NK-92 (cell line): ENCODE measurements around the gene FLNB.

Experiments
- DNase-seq: peaks from one replicate; lab custom pipeline; 2025; ENCODE audit not compliant: unreplicated experiment; lab: John Stamatoyannopoulos, UW

FLNB gene

DNA sequence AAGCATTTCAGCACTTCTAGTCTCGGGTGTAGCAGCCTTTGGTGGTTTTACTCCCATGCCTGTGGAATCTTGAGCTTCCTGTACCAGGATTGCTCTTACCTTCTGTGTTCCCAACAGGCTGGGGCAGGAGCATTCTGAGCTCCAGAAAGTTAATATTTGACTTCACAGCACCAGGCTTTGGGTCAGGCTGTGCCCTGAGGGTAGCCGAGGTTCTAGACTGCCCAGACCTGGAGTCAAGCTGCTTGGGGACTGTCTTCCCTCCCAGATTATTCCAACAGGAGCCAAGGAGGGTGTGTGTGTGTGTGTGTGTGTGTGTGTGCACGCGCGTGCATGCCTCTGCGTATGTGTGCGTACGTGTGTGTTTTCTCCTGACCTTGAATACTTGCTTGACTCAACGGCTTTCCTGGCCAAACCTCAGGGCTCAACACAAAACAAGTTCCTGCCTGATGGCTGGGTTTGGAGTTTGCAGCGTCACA lies 94.8 kb downstream of the FLNB start:
- DNase-seq, result no peak

DNA sequence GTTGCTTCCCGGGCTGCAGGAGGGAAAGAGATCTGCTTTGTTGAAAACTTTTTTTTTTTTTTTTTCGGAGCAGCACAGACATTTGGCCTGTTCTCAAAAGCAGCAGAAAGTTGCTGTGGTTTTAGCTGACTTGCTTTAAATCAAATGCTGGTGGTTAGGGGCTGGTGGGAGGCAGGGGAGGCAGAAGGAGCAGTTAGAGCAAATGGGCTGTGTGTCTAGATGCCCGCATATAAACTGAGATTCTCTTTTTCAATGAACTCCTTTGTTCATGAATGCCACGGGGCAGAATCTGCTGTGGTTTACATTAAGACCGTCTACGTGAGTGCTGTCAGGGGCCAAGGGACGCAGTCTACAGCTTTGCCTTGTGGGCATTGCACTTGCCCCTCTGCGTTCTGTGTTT lies 95.9 kb downstream of the FLNB start:
- DNase-seq, result no peak

DNA sequence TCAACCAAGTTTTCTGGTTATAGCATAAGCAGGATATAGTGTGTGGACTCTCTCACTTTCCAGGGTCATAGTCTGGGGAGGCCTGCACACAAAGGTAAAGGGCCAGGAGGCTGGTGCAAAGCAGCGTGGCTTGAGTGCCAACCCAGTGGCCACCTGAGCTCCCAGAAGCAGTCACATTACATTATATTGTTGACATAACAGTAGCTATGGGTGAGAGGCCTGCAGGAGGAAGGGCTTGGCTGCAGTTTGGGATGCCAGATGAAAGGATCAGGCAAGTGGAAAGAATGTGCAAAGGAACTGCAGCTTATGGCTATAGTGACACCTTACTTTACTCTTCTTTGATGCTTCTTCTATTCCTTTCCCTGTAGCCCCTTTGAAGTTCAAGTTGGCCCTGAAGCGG lies 96.5 kb downstream of the FLNB start:
- DNase-seq, result no peak

DNA sequence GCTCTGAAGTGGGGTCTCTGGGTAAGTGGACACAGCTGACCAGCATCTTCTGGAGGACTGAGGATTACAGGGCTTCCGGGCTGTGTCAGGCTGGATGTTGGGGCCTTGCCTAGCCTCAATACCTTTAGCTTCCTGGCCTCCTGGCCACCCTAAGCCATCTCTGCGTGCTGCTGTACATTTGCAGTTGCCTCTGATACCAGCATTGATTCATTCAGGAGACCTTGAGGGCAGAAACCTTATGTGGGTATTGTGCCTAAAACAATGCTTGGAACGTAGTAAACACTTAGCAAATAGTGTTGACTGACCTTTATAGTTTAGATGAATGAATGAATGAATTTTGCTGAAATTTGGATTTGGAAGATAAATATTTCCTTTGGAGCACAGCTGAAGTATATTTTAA lies 97.0 kb downstream of the FLNB start:
- no peak for DNase-seq

DNA sequence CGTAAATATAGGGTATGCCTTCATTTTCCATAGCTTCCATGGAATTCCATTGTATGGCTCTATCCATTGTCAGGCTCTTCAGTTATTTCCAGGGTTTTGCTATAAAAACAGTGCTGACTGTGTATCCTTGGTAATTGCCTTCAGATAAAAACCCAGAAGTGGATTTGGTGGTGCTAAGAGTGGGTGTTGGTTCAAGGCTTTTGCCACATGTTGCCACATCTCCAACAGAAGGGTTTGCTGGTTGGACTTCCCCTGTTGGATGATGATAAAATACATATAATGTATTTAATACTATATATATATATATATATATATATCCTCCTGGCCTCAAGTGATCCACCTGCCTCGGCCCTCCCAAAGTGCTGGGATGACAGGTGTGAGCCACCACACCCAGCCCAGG lies 97.8 kb downstream of the FLNB start:
- no peak for DNase-seq

DNA sequence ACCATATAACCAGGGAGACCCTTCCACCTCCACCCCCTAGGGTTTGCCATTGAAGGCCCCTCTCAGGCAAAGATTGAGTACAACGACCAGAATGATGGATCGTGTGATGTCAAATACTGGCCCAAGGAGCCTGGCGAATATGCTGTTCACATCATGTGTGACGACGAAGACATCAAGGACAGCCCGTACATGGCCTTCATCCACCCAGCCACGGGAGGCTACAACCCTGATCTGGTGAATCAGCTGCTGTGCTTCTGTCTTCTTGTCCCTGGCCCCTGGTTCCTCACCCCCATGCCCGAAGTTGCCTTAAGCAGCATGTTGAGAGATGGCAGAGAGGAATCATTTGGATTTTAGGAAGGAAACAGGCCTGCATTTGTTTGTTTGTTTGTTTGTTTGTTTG lies 98.4 kb downstream of the FLNB start:
- DNase-seq, result no peak

DNA sequence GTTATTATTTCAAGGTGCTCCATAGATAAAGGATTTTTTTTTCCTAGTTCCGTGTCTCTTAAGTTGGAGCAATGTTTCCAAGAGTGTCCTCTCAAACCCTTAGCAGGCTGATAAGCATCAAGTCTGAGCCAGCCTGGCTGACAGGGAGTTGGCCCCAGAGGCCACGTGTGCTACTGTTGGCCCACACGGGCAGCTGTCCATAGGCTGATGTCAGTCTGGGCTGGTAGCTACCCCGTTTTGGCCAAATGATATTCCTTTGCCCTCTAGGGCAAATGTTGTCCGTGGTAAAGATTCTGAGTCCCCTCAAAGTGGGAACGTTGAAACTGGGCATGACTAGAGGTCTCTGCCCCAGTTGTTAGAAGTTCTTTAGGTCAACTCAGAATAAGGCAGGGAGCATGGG lies 99.4 kb downstream of the FLNB start:
- no peak for DNase-seq

DNA sequence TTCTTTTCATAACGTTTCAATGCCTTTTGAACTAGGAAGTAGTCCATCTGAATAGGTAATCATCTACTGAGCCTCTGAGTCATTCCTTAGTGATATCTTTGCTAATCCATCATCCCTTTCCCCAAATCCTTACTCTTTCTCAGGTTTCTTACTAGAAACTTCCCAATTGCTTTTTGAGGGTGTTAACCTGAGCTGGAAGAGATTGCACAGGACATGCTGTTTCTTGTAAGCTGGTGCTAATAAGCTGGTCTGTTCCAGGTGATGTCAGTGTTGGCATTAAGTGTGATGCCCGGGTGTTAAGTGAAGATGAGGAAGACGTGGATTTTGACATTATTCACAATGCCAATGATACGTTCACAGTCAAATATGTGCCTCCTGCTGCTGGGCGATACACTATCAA lies 101.5 kb downstream of the FLNB start:
- no peak for DNase-seq

GRCh38 chr3:58111513-58112184 lies 103.4 kb downstream of the FLNB start:
- no peak for DNase-seq

DNA sequence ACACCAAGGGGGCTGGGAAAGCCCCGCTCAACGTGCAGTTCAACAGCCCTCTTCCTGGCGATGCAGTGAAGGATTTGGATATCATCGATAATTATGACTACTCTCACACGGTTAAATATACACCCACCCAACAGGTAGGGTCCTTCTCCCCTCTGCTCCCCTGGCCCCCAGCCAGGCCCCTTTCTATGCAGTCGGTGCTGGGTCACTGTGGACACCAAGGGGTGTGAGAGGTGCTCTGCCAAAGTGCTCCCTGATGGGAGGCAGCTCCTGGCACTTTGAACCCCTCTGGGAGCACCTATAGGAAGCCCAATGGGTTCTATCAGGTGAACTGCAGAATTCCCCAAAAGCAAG lies 103.9 kb downstream of the FLNB start:
- DNase-seq, result no peak

DNA sequence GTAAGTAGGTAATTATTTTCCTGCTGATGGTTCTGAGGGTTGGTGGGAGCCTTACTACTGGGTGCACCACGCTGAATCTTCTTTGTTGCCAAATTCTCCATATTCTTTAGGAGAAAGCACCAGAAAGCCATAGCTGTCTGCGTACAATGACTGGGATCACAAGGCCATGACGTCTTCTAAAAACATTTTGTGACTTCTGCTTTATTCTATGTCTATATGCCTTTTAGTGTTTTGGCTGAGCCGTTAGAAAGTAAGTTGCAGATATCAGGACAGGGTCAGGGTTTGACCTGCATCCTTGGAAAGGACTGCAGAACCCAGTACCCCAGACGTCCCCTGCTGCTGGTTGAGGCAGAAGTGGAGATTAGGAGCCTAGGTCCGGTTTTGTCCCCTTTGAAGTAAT lies 107.0 kb downstream of the FLNB start:
- no peak for DNase-seq

- DNase-seq, result no peak
Measured at GRCh38 chr3:58116161-58116955, 108.1 kb downstream of the FLNB start.

GRCh38 chr3:58116985-58117384 lies 108.8 kb downstream of the FLNB start:
- no peak for DNase-seq

- DNase-seq, result no peak
Measured at GRCh38 chr3:58117561-58118181, 109.4 kb downstream of the FLNB start.

GRCh38 chr3:58119186-58119585 lies 111.0 kb downstream of the FLNB start:
- no peak for DNase-seq

GRCh38 chr3:58120075-58120812 lies 112.0 kb downstream of the FLNB start:
- DNase-seq, result no peak

- no peak for DNase-seq
Measured at GRCh38 chr3:58121183-58121582, 113.0 kb downstream of the FLNB start.

DNA sequence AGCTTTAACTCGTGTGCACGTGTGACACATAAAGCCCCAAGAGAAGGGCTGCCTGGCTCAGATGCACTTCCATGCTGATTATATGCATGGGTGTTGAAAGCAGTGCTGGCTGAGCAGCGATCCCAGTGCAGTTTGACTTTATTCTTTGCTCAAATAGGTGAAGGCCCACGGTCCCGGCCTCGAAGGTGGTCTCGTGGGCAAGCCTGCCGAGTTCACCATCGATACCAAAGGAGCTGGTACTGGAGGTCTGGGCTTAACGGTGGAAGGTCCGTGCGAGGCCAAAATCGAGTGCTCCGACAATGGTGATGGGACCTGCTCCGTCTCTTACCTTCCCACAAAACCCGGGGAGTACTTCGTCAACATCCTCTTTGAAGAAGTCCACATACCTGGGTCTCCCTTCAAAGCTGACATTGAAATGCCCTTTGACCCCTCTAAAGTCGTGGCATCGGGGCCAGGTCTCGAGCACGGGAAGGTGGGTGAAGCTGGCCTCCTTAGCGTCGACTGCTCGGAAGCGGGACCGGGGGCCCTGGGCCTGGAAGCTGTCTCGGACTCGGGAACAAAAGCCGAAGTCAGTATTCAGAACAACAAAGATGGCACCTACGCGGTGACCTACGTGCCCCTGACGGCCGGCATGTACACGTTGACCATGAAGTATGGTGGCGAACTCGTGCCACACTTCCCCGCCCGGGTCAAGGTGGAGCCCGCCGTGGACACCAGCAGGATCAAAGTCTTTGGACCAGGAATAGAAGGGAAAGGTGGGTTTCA lies 114.9 kb downstream of the FLNB start:
- no peak for DNase-seq

DNA sequence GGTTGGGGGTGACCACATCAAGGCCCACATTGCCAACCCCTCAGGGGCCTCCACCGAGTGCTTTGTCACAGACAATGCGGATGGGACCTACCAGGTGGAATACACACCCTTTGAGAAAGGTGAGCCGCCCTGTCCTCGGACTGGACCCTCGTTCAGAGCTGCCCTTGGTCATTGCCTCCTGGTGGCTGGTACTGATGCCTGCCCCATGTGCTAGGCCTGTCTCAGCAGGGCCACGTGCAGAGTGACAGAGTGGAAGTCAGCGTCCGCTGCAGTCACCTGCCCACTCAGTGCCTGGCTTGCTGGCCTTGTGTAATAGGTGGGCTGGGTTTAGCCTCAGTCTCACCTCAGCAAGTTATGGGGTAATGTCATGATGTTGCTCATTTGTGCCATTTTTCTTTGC lies 116.2 kb downstream of the FLNB start:
- DNase-seq, result no peak

DNA sequence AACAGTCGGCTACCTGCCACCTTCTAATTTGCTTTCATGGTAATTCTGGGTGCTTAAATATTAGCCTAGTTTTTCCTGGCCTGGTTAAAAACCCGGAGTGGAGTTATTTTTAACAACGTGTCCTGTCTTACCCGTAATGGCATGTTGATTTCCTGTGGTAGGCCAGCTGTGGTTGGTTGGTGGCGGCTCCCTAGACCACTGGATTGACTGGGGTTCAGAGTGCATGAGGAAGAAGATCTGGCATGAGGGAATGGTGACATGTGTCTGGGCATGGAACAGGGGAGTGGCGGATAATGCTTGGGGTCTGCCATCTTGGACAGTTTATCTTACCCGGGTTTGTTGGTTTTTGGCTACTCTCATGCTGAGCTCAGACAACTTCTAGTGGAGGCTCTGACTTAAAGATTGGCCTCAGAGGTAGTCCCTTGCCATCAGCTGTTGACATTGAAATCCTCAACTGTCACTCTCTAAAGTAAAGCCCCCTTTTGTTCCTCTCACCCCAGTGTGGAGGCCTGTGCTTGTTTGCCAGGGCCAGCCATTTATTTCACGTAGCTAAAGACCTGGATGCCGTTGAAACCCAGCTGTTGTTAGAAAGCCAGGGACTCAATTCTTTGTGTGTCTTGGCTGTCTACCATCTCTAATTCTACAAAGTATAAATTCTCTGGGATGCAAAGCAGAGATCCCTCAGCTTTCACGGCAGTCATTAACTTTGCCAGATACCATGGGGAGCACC lies 121.0 kb downstream of the FLNB start:
- DNase-seq, result no peak
